GM23338 (cell line): ENCODE measurements around the gene KPNA6. TPM values are rescaled to one million over a fixed set of nuclear protein-coding genes. Genes with fewer than 3 reads are reported as not detected.
"Not testable (repeated sequence)": the region's sequence is repeated elsewhere in the genome, so short reads cannot be mapped to it uniquely, and the experiment has no call there.

ENCODE experiments used
- ATAC-seq: fragments of 200-7000 bp; cut with Tn5 transposase; 3 replicates; pipeline ENCODE4 v1.9.1; 2020
- DNase-seq: peaks from one replicate; pipeline ENCODE4 v3.0.0-alpha.2; 2015; ENCODE audit warnings: low spot score
- H2AFZ ChIP-seq: fragments of 200-600 bp; sonication (generic); 2 replicates; pipeline ENCODE4 v1.8.0; 2016; ENCODE audit warnings: antibody characterized with exemption, mild to moderate bottlenecking, moderate library complexity
- H3F3A ChIP-seq: fragments of 200-600 bp; sonication (generic); replicated peaks from 2 replicates; pipeline ENCODE4 v1.8.0; 2017; ENCODE audit warnings: antibody characterized with exemption, mixed run types, low read depth
- H3K27ac ChIP-seq: fragments of 200-600 bp; sonication (generic); 2 replicates; pipeline ENCODE4 v1.6.1; 2016; ENCODE audit warnings: low read depth
- H3K27me3 ChIP-seq: fragments of 200-600 bp; sonication (generic); 2 replicates; pipeline ENCODE4 v1.8.0; 2016; ENCODE audit warnings: mild to moderate bottlenecking, mixed run types, moderate library complexity; ENCODE audit not compliant: insufficient read depth
- H3K36me3 ChIP-seq: fragments of 200-600 bp; sonication (generic); 2 replicates; pipeline ENCODE4 v1.8.0; 2016; ENCODE audit warnings: mild to moderate bottlenecking; ENCODE audit not compliant: insufficient read depth
- H3K4me1 ChIP-seq: fragments of 200-600 bp; sonication (generic); 2 replicates; pipeline ENCODE4 v1.8.0; 2016; ENCODE audit warnings: mild to moderate bottlenecking, moderate library complexity; ENCODE audit not compliant: insufficient read depth
- H3K4me2 ChIP-seq: fragments of 200-600 bp; sonication (generic); 2 replicates; pipeline ENCODE4 v1.7.1; 2017; ENCODE audit warnings: mixed run types
- H3K4me3 ChIP-seq: fragments of 200-600 bp; sonication (generic); 2 replicates; pipeline ENCODE4 v1.6.1; 2016; ENCODE audit warnings: mixed run types
- H3K79me2 ChIP-seq: fragments of 200-600 bp; sonication (generic); replicated peaks from 2 replicates; pipeline ENCODE4 v1.8.0; 2017; ENCODE audit warnings: mild to moderate bottlenecking; ENCODE audit not compliant: insufficient read depth
- H3K9me2 ChIP-seq: fragments of 200-600 bp; sonication (generic); 2 replicates; pipeline ENCODE4 v1.8.0; 2017; ENCODE audit not compliant: insufficient read depth
- H4K20me1 ChIP-seq: fragments of 200-600 bp; sonication (generic); replicated peaks from 2 replicates; pipeline ENCODE4 v1.8.0; 2017; ENCODE audit warnings: mild to moderate bottlenecking; ENCODE audit not compliant: insufficient read depth
- H3K27ac Mint-ChIP-seq: 2 replicates; pipeline ENCODE4 v1.8.0; 2020; ENCODE audit warnings: inconsistent platforms, mild to moderate bottlenecking, moderate library complexity, mixed read lengths
- H3K27me3 Mint-ChIP-seq: 3 replicates; pipeline ENCODE4 v1.8.0; 2022; ENCODE audit warnings: low read depth, mild to moderate bottlenecking, moderate library complexity, mixed read lengths, inconsistent platforms; ENCODE audit not compliant: insufficient read depth, poor library complexity
- H3K36me3 Mint-ChIP-seq: 3 replicates; pipeline ENCODE4 v1.8.0; 2021; ENCODE audit warnings: low read depth, mild to moderate bottlenecking, inconsistent platforms, moderate library complexity, mixed read lengths
- H3K4me1 Mint-ChIP-seq: 3 replicates; pipeline ENCODE4 v1.8.0; 2020; ENCODE audit warnings: mild to moderate bottlenecking, inconsistent platforms, mixed read lengths
- H3K4me3 Mint-ChIP-seq: 3 replicates; pipeline ENCODE4 v1.8.0; 2021; ENCODE audit warnings: moderate library complexity, mild to moderate bottlenecking, inconsistent platforms, mixed read lengths
- H3K9me3 Mint-ChIP-seq: 3 replicates; pipeline ENCODE4 v1.8.0; 2020; ENCODE audit warnings: moderate library complexity, mild to moderate bottlenecking, inconsistent platforms, mixed read lengths
- CREB1 ChIP-seq: fragments of 250-450 bp; sonication (Bioruptor Pico); IDR thresholded peaks from 2 replicates; pipeline ENCODE4 v1.5.0; 2020; ENCODE audit warnings: low read depth, mild to moderate bottlenecking, moderate library complexity
- EZH2 ChIP-seq: fragments of 200-600 bp; sonication (generic); IDR thresholded peaks from one replicate; pipeline ENCODE4 v1.8.0; 2017; ENCODE audit warnings: antibody characterized with exemption, mild to moderate bottlenecking, low read depth; ENCODE audit not compliant: unreplicated experiment
- EZH2phosphoT487 ChIP-seq: fragments of 200-600 bp; sonication (generic); IDR thresholded peaks from one replicate; pipeline ENCODE4 v1.8.1; 2018; ENCODE audit warnings: antibody characterized with exemption; ENCODE audit not compliant: unreplicated experiment
- JUNB ChIP-seq: IDR thresholded peaks from one replicate; pipeline ENCODE4 v1.6.1; 2016; ENCODE audit warnings: antibody characterized with exemption; ENCODE audit not compliant: unreplicated experiment
- NANOG ChIP-seq: IDR thresholded peaks from 2 replicates; pipeline ENCODE4 v1.6.1; 2016; ENCODE audit warnings: antibody characterized with exemption, borderline replicate concordance
- POLR2AphosphoS5 ChIP-seq: IDR thresholded peaks from 2 replicates; pipeline ENCODE4 v1.6.1; 2016; ENCODE audit warnings: antibody characterized with exemption, low read depth
- REST ChIP-seq: IDR thresholded peaks from one replicate; pipeline ENCODE4 v1.6.1; 2018; ENCODE audit warnings: antibody characterized with exemption; ENCODE audit not compliant: unreplicated experiment
- ZNF114 ChIP-seq: fragments of 250-450 bp; sonication (Bioruptor Pico); IDR thresholded peaks from 2 replicates; pipeline ENCODE4 v1.5.0; 2020; ENCODE audit warnings: mild to moderate bottlenecking, moderate library complexity
- ZNF331 ChIP-seq: fragments of 250-450 bp; sonication (Bioruptor Pico); IDR thresholded peaks from 2 replicates; pipeline ENCODE4 v1.5.0; 2020; ENCODE audit warnings: low read depth, mild to moderate bottlenecking, moderate library complexity
- polyA plus RNA-seq: library from polyadenylated mRNA; unstranded; fragments of >200 nt; fragmentation: Nextera tagmentation; extraction: Ambion mirVana; gene quantifications from 2 replicates; pipeline ENCODE4 v1.2.1, GENCODE V29; 2016
- total RNA-seq: library from RNA; depleted of rRNA; stranded (reverse); fragments of >200 nt; shearing (Covaris generic); gene quantifications from 2 replicates; pipeline ENCODE4 v1.2.3, GENCODE V29; 2014
- TF ChIP-seq, protein P1 (sequence below): fragments of 250-450 bp; sonication (Bioruptor Pico); IDR thresholded peaks from 2 replicates; pipeline ENCODE4 v1.5.0; 2020; ENCODE audit warnings: mild to moderate bottlenecking, moderate library complexity
- TF ChIP-seq, protein P2 (sequence below), 2 experiments: fragments of 200-600 bp in 1 of 2; sonication (generic) in 1 of 2; conservative IDR thresholded peaks; 2 replicates each; pipeline versions ENCODE4 v1.5.1 to v1.6.1; 2016 to 2017; ENCODE audit warnings: antibody characterized with exemption in 2 of 2, low read depth in 2 of 2, mild to moderate bottlenecking in 2 of 2, moderate library complexity in 1 of 2

Gene KPNA6
- total and polyA plus RNA-seq, 2 experiments from 2014 or later, result 28.6 to 72.2 TPM

DNA sequence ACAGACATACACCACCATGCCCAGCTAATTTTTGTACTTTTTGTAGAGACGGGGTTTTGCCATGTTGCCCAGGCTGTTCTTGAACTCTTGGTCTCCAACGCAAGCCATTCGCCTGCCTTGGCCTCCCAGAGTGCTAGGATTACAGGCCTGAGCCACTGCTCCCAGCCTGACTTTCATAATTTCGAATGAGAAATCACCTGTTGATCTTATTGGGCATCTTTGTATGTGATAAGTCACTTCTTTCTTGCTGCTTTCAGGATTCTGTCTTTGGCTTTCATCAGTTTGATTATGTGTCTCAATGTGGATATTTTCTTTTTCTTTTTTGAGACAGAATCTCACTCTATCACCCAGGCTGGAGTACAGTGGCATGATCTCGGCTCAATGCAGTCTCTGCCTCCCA lies 39.9 kb downstream of the KPNA6 start:
- not testable (repeated sequence) for H3K4me3 Mint-ChIP-seq, ATAC-seq, H3K27me3 ChIP-seq, H2AFZ ChIP-seq, DNase-seq, H3K27ac Mint-ChIP-seq, H3K9me2 ChIP-seq, H3K4me2 ChIP-seq, H3K27me3 Mint-ChIP-seq, H3K9me3 Mint-ChIP-seq, H3K4me1 Mint-ChIP-seq, H3K4me3 ChIP-seq, H3F3A ChIP-seq, H3K4me1 ChIP-seq, H3K36me3 ChIP-seq
- Histone ChIP-seq H4K20me1 (peaks cover 42% of the 10 kb centered on the region), H3K27ac (peak overlapping the region; percentile 26; the same call in 1 of the 2 replicates), H3K79me2 (peaks cover 93% of the 10 kb centered on the region)
- H3K36me3 Mint-ChIP-seq, result peaks cover 10% of the 10 kb centered on the region; the same call in 1 of the 3 replicates

DNA sequence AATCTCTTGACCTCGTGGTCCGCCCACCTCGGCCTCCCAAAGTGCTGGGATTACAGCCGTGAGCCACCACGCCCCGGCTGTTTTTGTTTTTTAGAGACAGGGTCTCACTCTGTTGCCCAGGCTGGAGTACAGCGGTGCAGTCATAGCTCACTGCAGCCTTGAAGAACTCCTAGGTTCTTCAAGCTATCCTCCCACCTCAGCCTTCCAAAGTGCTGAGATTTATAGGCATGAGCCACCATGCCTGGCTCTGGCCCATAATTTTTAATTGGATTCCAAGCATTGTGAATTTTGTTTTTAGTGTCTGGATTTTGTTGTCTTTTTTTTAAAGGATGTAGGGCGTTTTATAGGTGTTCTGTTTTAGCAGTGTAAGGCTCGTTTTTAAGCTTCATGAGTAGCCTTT lies 43.0 kb downstream of the KPNA6 start:
- H4K20me1 ChIP-seq, result peaks cover 29% of the 10 kb centered on the region
- no peak overlapping the region for H3K4me3 Mint-ChIP-seq
- no peak overlapping the region for H3K4me2 ChIP-seq
- no peak overlapping the region for H3K27ac Mint-ChIP-seq
- no peaks in the 10 kb centered on the region for H3K9me2 ChIP-seq
- H3K27me3 Mint-ChIP-seq, result peaks cover 5% of the 10 kb centered on the region
- no peak overlapping the region for H2AFZ ChIP-seq
- peaks cover 2% of the 10 kb centered on the region; the same call in 1 of the 2 replicates for H3K36me3 ChIP-seq
- H3K36me3 Mint-ChIP-seq, result peaks cover 14% of the 10 kb centered on the region; the same call in 2 of the 3 replicates
- H3K4me1 ChIP-seq, result no peaks in the 10 kb centered on the region; the same call in 1 of the 2 replicates
- H3K27ac ChIP-seq, result peak overlapping the region; percentile 63
- H3K4me1 Mint-ChIP-seq, result peaks cover 4% of the 10 kb centered on the region; the same call in 2 of the 3 replicates
- H3F3A ChIP-seq, result no peaks in the 10 kb centered on the region
- H3K9me3 Mint-ChIP-seq, result no peaks in the 10 kb centered on the region
- H3K79me2 ChIP-seq, result peaks cover 81% of the 10 kb centered on the region
- ATAC-seq (no peak), DNase-seq (no peak)
- no peak overlapping the region for H3K4me3 ChIP-seq
- no peaks in the 10 kb centered on the region for H3K27me3 ChIP-seq
- no peak for TF ChIP-seq ZNF114
- TF ChIP-seq REST, result no peak
- no peak for TF ChIP-seq EZH2phosphoT487
- no peak for TF ChIP-seq JUNB
- TF ChIP-seq, protein P1, sequence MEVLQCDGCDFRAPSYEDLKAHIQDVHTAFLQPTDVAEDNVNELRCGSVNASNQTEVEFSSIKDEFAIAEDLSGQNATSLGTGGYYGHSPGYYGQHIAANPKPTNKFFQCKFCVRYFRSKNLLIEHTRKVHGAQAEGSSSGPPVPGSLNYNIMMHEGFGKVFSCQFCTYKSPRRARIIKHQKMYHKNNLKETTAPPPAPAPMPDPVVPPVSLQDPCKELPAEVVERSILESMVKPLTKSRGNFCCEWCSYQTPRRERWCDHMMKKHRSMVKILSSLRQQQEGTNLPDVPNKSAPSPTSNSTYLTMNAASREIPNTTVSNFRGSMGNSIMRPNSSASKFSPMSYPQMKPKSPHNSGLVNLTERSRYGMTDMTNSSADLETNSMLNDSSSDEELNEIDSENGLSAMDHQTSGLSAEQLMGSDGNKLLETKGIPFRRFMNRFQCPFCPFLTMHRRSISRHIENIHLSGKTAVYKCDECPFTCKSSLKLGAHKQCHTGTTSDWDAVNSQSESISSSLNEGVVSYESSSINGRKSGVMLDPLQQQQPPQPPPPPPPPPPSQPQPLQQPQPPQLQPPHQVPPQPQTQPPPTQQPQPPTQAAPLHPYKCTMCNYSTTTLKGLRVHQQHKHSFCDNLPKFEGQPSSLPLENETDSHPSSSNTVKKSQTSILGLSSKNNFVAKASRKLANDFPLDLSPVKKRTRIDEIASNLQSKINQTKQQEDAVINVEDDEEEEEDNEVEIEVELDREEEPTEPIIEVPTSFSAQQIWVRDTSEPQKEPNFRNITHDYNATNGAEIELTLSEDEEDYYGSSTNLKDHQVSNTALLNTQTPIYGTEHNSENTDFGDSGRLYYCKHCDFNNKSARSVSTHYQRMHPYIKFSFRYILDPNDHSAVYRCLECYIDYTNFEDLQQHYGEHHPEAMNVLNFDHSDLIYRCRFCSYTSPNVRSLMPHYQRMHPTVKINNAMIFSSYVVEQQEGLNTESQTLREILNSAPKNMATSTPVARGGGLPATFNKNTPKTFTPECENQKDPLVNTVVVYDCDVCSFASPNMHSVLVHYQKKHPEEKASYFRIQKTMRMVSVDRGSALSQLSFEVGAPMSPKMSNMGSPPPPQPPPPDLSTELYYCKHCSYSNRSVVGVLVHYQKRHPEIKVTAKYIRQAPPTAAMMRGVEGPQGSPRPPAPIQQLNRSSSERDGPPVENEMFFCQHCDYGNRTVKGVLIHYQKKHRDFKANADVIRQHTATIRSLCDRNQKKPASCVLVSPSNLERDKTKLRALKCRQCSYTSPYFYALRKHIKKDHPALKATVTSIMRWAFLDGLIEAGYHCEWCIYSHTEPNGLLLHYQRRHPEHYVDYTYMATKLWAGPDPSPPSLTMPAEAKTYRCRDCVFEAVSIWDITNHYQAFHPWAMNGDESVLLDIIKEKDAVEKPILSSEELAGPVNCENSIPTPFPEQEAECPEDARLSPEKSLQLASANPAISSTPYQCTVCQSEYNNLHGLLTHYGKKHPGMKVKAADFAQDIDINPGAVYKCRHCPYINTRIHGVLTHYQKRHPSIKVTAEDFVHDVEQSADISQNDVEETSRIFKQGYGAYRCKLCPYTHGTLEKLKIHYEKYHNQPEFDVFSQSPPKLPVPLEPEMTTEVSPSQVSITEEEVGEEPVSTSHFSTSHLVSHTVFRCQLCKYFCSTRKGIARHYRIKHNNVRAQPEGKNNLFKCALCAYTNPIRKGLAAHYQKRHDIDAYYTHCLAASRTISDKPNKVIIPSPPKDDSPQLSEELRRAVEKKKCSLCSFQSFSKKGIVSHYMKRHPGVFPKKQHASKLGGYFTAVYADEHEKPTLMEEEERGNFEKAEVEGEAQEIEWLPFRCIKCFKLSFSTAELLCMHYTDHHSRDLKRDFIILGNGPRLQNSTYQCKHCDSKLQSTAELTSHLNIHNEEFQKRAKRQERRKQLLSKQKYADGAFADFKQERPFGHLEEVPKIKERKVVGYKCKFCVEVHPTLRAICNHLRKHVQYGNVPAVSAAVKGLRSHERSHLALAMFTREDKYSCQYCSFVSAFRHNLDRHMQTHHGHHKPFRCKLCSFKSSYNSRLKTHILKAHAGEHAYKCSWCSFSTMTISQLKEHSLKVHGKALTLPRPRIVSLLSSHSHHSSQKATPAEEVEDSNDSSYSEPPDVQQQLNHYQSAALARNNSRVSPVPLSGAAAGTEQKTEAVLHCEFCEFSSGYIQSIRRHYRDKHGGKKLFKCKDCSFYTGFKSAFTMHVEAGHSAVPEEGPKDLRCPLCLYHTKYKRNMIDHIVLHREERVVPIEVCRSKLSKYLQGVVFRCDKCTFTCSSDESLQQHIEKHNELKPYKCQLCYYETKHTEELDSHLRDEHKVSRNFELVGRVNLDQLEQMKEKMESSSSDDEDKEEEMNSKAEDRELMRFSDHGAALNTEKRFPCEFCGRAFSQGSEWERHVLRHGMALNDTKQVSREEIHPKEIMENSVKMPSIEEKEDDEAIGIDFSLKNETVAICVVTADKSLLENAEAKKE (CRISPR knock-in tag), result no peak
- no peak for TF ChIP-seq CREB1 (CRISPR knock-in tag)
- no peak for TF ChIP-seq NANOG
- no peak for TF ChIP-seq ZNF331 (CRISPR knock-in tag)
- TF ChIP-seq, protein P2, sequence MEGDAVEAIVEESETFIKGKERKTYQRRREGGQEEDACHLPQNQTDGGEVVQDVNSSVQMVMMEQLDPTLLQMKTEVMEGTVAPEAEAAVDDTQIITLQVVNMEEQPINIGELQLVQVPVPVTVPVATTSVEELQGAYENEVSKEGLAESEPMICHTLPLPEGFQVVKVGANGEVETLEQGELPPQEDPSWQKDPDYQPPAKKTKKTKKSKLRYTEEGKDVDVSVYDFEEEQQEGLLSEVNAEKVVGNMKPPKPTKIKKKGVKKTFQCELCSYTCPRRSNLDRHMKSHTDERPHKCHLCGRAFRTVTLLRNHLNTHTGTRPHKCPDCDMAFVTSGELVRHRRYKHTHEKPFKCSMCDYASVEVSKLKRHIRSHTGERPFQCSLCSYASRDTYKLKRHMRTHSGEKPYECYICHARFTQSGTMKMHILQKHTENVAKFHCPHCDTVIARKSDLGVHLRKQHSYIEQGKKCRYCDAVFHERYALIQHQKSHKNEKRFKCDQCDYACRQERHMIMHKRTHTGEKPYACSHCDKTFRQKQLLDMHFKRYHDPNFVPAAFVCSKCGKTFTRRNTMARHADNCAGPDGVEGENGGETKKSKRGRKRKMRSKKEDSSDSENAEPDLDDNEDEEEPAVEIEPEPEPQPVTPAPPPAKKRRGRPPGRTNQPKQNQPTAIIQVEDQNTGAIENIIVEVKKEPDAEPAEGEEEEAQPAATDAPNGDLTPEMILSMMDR (conservative IDR thresholded peaks at IDR 0.05; ENCODE audit: low read depth in 2 of 2), result no peak
- no peak for TF ChIP-seq POLR2AphosphoS5
- no peak for TF ChIP-seq EZH2
